Prostate gland (tissue), 2 donors: Measurements from ENCODE around the gene METTL9. TPM values are rescaled to one million over a fixed set of nuclear protein-coding genes. Genes with fewer than 3 reads are reported as not detected.
"Not testable (repeated sequence)": the region's sequence is repeated elsewhere in the genome, so short reads cannot be mapped to it uniquely, and the experiment has no call there.

Experiments
- DNase-seq: peaks from one replicate; pipeline ENCODE4 v3.0.0-alpha.2; 2019; ENCODE audit warnings: low spot score
- H3K27ac ChIP-seq, 2 donors: fragments of 200-600 bp; sonication (generic); 2 replicates each; pipeline ENCODE4 v1.5.1; 2017 to 2019
- H3K27me3 ChIP-seq: fragments of 200-600 bp; sonication (generic); replicated peaks from 2 replicates; pipeline ENCODE4 v1.5.1; 2019; ENCODE audit not compliant: insufficient read depth
- H3K36me3 ChIP-seq, 2 donors: fragments of 200-600 bp; sonication (generic); 1 replicate in 1 of 2; 2 replicates in 1 of 2; pipeline versions ENCODE4 v1.5.1 to v1.8.1; 2017 to 2019
- H3K4me1 ChIP-seq: fragments of 200-600 bp; sonication (generic); replicated peaks from 2 replicates; pipeline ENCODE4 v1.5.1; 2019
- H3K4me3 ChIP-seq, 2 donors: fragments of 200-600 bp; sonication (generic); 2 replicates each; pipeline ENCODE4 v1.5.1; 2017 to 2019
- H3K9me3 ChIP-seq: fragments of 200-600 bp; sonication (generic); 2 replicates; pipeline ENCODE4 v1.5.1; 2017
- POLR2A ChIP-seq: fragments of 450-650 bp; IDR thresholded peaks from one replicate; pipeline ENCODE4 v1.6.1; 2016; ENCODE audit warnings: antibody characterized with exemption, mild to moderate bottlenecking
- POLR2AphosphoS5 ChIP-seq: sonication (generic); formaldehyde crosslinking; IDR thresholded peaks from one replicate; pipeline ENCODE4 v1.6.1; 2017; ENCODE audit warnings: antibody characterized with exemption
- WGBS: methylation state at CpG from one replicate; pipeline ENCODE4 v1.1.5; 2018; 5-methylcytosine and 5-hydroxymethylcytosine counted together
- intact Hi-C: fragments of 100-400 bp; cut with DNase I; formaldehyde crosslinking; loops from one replicate; pipeline ENCODE4 v1.14.2; 2022
- total RNA-seq, 2 donors: library from RNA; depleted of rRNA; stranded (reverse); fragments of >200 nt; gene quantifications; one replicate each; pipeline ENCODE4 v1.1.0, GENCODE V29; 2016
- TF ChIP-seq, protein P1 (sequence below), 4 experiments: fragments of 200-600 bp in 2 of 4; fragments of 450-650 bp in 2 of 4; sonication (generic) in 2 of 4; IDR thresholded peaks; 1 replicate in 3 of 4; 2 replicates in 1 of 4; pipeline ENCODE4 v1.5.1; 2016 to 2019; ENCODE audit warnings: antibody characterized with exemption in 4 of 4, mild to moderate bottlenecking in 2 of 4, moderate library complexity in 2 of 4

The METTL9 gene
- total RNA-seq, 2 donors from 2014 or later, result 98.9 to 160 TPM

- no peaks in the 10 kb centered on the region for H3K4me1 ChIP-seq
- no peak overlapping the region for H3K27ac ChIP-seq
- H3K36me3 ChIP-seq, result no peaks in the 10 kb centered on the region
- H3K4me3 ChIP-seq, result no peak overlapping the region
- intact Hi-C loops, result no loop called here
- no peak for DNase-seq
- WGBS, result 82% methylated on average over 1 of the region's 1 CpG
- no peaks in the 10 kb centered on the region for H3K9me3 ChIP-seq
- no peak for TF ChIP-seq POLR2A
- TF ChIP-seq, protein P1, sequence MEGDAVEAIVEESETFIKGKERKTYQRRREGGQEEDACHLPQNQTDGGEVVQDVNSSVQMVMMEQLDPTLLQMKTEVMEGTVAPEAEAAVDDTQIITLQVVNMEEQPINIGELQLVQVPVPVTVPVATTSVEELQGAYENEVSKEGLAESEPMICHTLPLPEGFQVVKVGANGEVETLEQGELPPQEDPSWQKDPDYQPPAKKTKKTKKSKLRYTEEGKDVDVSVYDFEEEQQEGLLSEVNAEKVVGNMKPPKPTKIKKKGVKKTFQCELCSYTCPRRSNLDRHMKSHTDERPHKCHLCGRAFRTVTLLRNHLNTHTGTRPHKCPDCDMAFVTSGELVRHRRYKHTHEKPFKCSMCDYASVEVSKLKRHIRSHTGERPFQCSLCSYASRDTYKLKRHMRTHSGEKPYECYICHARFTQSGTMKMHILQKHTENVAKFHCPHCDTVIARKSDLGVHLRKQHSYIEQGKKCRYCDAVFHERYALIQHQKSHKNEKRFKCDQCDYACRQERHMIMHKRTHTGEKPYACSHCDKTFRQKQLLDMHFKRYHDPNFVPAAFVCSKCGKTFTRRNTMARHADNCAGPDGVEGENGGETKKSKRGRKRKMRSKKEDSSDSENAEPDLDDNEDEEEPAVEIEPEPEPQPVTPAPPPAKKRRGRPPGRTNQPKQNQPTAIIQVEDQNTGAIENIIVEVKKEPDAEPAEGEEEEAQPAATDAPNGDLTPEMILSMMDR (IDR thresholded peaks at IDR 0.05), result no peak
- TF ChIP-seq POLR2AphosphoS5, result no peak
- H3K27me3 ChIP-seq, result no peaks in the 10 kb centered on the region
Observed at GRCh38 chr16:21625026-21625425, 25.6 kb downstream of the METTL9 start.

GRCh38 chr16:21626659-21627277 lies 27.4 kb downstream of the METTL9 start:
- TF ChIP-seq POLR2A (no peak), POLR2AphosphoS5 (no peak)
- TF ChIP-seq, protein P1 (IDR thresholded peaks at IDR 0.05), result no peak
- no peak for DNase-seq
- H3K36me3 ChIP-seq, result no peaks in the 10 kb centered on the region
- no peak overlapping the region for H3K4me3 ChIP-seq
- WGBS, result 40% methylated on average over 6 of the region's 6 CpGs
- no peaks in the 10 kb centered on the region for H3K27me3 ChIP-seq
- no peak overlapping the region for H3K27ac ChIP-seq
- no peaks in the 10 kb centered on the region for H3K4me1 ChIP-seq
- H3K9me3 ChIP-seq, result no peaks in the 10 kb centered on the region
- intact Hi-C loops, result no loop called here

- WGBS, result 94% methylated on average over 5 of the region's 5 CpGs
- intact Hi-C loops, result no loop called here
- Histone ChIP-seq H3K27ac (no peak overlapping the region), H3K27me3 (no peaks in the 10 kb centered on the region), H3K36me3 (no peaks in the 10 kb centered on the region), H3K9me3 (no peaks in the 10 kb centered on the region), H3K4me3 (no peak overlapping the region), H3K4me1 (no peaks in the 10 kb centered on the region)
- DNase-seq, result no peak
- TF ChIP-seq POLR2AphosphoS5, result no peak
- TF ChIP-seq POLR2A, result no peak
- TF ChIP-seq, protein P1 (IDR thresholded peaks at IDR 0.05), result no peak
Observed at GRCh38 chr16:21628121-21628726, 28.8 kb downstream of the METTL9 start.

DNA sequence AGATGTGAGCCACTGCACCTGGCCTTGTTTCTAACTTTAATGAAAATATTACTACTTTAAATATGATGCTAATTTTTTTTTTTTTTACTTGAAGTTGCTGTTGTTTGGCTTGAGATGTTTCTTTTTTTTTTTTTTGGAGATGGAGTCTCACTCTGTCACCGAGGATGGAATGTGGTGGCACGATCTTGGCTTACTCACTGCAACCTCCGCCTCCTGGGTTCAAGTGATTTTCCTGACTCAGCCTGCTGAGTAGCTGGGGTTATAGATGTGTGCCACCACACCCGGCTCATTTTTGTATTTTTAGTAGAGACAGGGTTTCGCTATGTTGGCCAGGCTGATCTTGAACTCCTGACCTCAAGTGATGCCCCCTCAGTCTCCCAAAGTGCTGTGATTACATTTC lies 29.4 kb downstream of the METTL9 start:
- WGBS, result 95% methylated on average over 5 of the region's 5 CpGs
- H3K36me3 ChIP-seq, result no peaks in the 10 kb centered on the region
- TF ChIP-seq POLR2AphosphoS5, result no peak
- TF ChIP-seq, protein P1 (IDR thresholded peaks at IDR 0.05), result no peak
- TF ChIP-seq POLR2A, result no peak
- no peak for DNase-seq
- intact Hi-C loops, result no loop called here
- H3K27ac ChIP-seq, result no peak overlapping the region
- no peaks in the 10 kb centered on the region for H3K9me3 ChIP-seq
- H3K4me3 ChIP-seq, result no peak overlapping the region
- H3K27me3 ChIP-seq, result no peaks in the 10 kb centered on the region
- H3K4me1 ChIP-seq, result no peaks in the 10 kb centered on the region

DNA sequence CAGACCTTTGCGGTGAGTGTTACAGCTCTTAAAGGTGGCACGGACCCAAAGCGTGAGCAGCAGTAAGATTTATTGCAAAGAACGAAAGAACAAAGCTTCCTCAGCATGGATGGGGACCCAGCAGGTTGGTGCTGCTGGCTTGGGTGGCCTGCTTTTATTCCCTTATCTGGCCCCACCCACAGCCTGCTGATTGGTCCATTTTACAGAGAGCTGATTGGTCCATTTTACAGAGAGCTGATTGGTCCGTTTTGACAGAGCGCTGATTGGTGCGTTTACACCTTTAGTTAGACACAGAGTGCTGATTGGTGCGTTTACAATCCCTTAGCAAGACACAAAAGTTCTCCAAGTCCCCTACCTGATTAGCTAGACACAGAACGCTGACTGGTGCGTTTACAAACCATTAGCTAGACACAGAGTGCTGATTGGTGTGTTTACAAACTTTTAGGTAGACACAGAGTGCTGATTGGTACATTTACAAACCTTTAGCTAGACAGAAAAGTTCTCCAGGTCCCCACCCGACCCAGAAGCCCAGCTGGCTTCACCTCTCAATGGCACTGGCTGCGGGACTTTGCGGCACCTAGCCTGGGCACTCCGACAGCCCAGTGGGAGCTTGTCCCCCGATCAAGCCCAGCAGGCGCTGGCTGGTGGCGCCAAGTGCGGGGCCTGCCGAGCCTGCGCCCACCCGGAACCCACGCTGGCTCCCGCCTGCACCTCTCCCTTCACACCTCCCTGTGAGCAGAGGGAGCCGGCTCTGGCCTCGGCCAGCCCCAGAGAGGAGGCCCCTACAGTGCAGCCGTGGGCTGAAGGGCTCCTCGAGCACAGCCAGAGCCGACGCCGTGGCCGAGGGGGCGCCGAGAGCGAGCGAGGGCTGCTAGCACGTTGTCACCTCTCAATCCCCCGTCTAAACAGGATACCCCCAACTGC lies 30.5 kb downstream of the METTL9 start:
- 96% methylated on average over 36 of the region's 37 CpGs for WGBS
- H3K27ac ChIP-seq, H3K36me3 ChIP-seq: not testable (repeated sequence)

DNA sequence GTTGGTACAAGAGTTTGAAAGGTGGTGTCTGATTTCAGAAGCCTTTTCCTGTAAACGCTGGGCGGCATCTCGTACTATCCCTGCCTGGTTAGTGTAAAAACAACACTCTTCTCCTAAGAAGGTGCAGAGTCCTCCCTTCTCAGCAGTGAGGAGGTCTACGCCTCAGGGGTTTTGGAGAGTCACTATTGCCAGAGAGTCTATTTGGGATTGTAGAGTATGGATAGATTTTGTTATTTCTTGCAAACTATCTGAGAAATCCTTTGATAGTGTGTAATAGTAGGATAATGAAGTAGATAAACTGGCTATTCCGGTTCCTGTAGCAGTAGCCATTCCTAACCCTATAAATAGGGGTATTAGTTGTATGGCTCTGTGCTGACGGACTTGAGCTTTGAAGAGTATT lies 31.5 kb downstream of the METTL9 start:
- H3K4me1 ChIP-seq, H3K27me3 ChIP-seq, H3K36me3 ChIP-seq, intact Hi-C loops, H3K27ac ChIP-seq, DNase-seq, H3K4me3 ChIP-seq, H3K9me3 ChIP-seq: not testable (repeated sequence)
- 51% methylated on average over 6 of the region's 6 CpGs for WGBS

More for the DNA sequence above, 30.5 kb downstream of the METTL9 start:
- intact Hi-C loops, H3K4me1 ChIP-seq, H3K9me3 ChIP-seq, DNase-seq, H3K27me3 ChIP-seq, H3K4me3 ChIP-seq: not testable (repeated sequence)

DNA sequence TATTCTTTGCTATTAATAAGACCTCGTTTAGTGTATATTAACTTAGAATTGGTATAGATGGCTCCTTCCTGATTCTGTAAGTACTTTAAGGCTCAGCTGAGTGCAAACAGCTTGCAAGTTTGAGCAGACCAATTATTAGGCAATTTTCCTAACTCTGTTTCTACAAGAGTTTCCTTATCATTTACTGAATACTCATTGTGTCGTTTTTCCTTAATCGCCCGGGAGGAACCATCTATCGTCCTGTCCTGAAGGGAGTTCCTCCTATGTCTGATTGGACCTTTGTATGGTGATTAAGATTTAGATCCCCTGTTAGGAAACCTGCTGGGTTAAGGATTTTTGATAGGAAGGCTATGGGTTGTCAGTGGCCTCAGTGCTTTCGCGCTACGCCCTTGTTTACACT lies 32.0 kb downstream of the METTL9 start:
- H3K4me1 ChIP-seq, H3K27me3 ChIP-seq, intact Hi-C loops, H3K4me3 ChIP-seq, H3K27ac ChIP-seq, H3K9me3 ChIP-seq, H3K36me3 ChIP-seq, DNase-seq: not testable (repeated sequence)
- WGBS, result 65% methylated on average over 8 of the region's 8 CpGs
